Measurements from ENCODE around the gene PAXX.

GRCh38 chr9:137023583-137023991 lies 31.4 kb downstream of the PAXX start:
- no peak for TF ChIP-seq EZH2 (IDR thresholded peaks at IDR 0.05; ENCODE audit: borderline replicate concordance, insufficient read depth, low read depth, low read length, poor library complexity, severe bottlenecking)
- TF ChIP-seq, protein P1, sequence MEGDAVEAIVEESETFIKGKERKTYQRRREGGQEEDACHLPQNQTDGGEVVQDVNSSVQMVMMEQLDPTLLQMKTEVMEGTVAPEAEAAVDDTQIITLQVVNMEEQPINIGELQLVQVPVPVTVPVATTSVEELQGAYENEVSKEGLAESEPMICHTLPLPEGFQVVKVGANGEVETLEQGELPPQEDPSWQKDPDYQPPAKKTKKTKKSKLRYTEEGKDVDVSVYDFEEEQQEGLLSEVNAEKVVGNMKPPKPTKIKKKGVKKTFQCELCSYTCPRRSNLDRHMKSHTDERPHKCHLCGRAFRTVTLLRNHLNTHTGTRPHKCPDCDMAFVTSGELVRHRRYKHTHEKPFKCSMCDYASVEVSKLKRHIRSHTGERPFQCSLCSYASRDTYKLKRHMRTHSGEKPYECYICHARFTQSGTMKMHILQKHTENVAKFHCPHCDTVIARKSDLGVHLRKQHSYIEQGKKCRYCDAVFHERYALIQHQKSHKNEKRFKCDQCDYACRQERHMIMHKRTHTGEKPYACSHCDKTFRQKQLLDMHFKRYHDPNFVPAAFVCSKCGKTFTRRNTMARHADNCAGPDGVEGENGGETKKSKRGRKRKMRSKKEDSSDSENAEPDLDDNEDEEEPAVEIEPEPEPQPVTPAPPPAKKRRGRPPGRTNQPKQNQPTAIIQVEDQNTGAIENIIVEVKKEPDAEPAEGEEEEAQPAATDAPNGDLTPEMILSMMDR (IDR thresholded peaks at IDR 0.05): no peak
